Measurements from ENCODE around the gene AOPEP.

GRCh38 chr9:94719878-94720277 is 6.6 kb upstream of the AOPEP start:
- TF ChIP-seq EZH2 (IDR thresholded peaks at IDR 0.05; ENCODE audit: insufficient read depth, low read length): no peak
- TF ChIP-seq, protein P1, sequence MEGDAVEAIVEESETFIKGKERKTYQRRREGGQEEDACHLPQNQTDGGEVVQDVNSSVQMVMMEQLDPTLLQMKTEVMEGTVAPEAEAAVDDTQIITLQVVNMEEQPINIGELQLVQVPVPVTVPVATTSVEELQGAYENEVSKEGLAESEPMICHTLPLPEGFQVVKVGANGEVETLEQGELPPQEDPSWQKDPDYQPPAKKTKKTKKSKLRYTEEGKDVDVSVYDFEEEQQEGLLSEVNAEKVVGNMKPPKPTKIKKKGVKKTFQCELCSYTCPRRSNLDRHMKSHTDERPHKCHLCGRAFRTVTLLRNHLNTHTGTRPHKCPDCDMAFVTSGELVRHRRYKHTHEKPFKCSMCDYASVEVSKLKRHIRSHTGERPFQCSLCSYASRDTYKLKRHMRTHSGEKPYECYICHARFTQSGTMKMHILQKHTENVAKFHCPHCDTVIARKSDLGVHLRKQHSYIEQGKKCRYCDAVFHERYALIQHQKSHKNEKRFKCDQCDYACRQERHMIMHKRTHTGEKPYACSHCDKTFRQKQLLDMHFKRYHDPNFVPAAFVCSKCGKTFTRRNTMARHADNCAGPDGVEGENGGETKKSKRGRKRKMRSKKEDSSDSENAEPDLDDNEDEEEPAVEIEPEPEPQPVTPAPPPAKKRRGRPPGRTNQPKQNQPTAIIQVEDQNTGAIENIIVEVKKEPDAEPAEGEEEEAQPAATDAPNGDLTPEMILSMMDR (IDR thresholded peaks at IDR 0.05; ENCODE audit: insufficient read depth, low read depth, low read length): no peak

Data from astrocyte (in vitro differentiated cells and primary cell).